Right cardiac atrium (tissue), 5 donors: ENCODE data around the gene AK5. TPM values are rescaled to one million over a fixed set of nuclear protein-coding genes. Genes with fewer than 3 reads are reported as not detected.
A peak's percentile ranks its signal among the peaks of the same experiment; 100 is the strongest.

Experiments used
- ATAC-seq, 2 donors: fragments of 200-7000 bp; cut with Tn5 transposase; one replicate each; pipeline versions ENCODE4 v1.8.0 to v1.9.1; 2020; ENCODE audit warnings: moderate library complexity in 2 of 2, mild to moderate bottlenecking in 1 of 2
- DNase-seq, 3 donors: peaks; one replicate each; pipeline ENCODE4 v3.0.0-alpha.2; 2020
- H3K27ac ChIP-seq: one replicate; pipeline ENCODE4 v1.5.1; 2013; ENCODE audit warnings: mild to moderate bottlenecking, low read length, control low read depth, moderate library complexity
- H3K27me3 ChIP-seq: one replicate; pipeline ENCODE4 v1.6.1; 2013; ENCODE audit not compliant: control insufficient read depth, insufficient read depth
- H3K4me1 ChIP-seq: one replicate; pipeline ENCODE4 v1.6.1; 2013; ENCODE audit warnings: low read length; ENCODE audit not compliant: control insufficient read depth, insufficient read depth
- H3K4me3 ChIP-seq: one replicate; pipeline ENCODE4 v1.5.1; 2013; ENCODE audit warnings: low read length, control low read depth
- H3K9me3 ChIP-seq: one replicate; pipeline ENCODE4 v1.6.1; 2013; ENCODE audit warnings: low read length; ENCODE audit not compliant: control insufficient read depth
- WGBS: extraction: QIAGEN DNeasy Blood & Tissue Kit; methylation state at CpG from one replicate; pipeline ENCODE4 v1.1.7; 2013; 5-methylcytosine and 5-hydroxymethylcytosine counted together
- intact Hi-C, 4 donors: fragments of 100-400 bp; cut with DNase I; formaldehyde crosslinking; loops; one replicate each; pipeline versions ENCODE4 v1.11.0 to v1.14.0; 2022 to 2023
- polyA plus RNA-seq: library from polyadenylated mRNA; stranded (reverse); fragments of 200-250 nt; gene quantifications from one replicate; pipeline ENCODE4 v1.2.3, GENCODE V29; 2013
- total RNA-seq, 4 donors: library from RNA; stranded (reverse); fragmentation: NEBNext Ultra II Directional; extraction: Animal tissue kit (Norgen Biotek cat#: 25700); gene quantifications; one replicate each; pipeline ENCODE4 v1.2.1, GENCODE V29; 2021
- donor health status: healthy with polysubstance abuse.
- donor health status: DM: no; HTN: yes; CAD: no.
- donor health status: DM: no; HTN: no; CAD: no.
- donor health status: DM: no; HTN: yes; CAD: no; lungs with severe emphysema.
- donor health status: DM: yes; HTN: yes; CAD: no.

The AK5 gene
- total and polyA plus RNA-seq, 5 donors: 0.79 to 2.8 (median 1.4) TPM

DNA sequence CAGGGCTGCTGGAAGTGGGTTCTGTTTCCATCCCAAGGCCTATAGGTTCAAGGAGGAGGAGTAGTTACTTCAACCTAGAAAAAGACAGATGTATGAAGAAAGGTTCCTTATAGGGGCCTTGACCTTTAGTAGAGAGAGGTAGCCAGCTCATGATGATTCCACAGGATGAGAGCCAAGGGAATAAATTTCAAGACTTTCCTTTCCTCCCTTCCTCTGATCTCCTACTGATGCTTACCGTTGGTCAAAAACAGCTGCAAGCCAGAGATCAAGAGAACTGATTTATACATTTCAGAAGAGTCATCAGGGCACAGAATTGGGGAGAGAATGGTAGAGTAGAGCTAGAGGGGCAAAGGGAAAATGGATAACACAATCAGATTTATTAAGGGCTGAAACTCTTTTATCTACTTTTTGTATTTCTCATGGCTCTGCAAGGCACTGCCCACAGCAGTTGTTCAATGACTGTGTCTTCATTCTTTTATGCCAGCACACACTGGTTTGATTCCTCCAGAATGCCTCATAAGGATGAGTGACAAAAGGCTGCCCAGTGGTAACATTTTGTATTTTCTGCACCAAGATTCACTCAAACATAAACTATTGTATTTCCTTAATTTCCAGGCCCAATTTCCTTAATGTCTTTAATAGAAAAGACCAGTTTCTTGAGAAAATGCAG lies 37.4 kb downstream of the AK5 start:
- H3K4me3 ChIP-seq: no peak overlapping the region
- DNase-seq: no peak
- H3K4me1 ChIP-seq: no peaks in the 10 kb centered on the region
- no peaks in the 10 kb centered on the region for H3K27me3 ChIP-seq
- no peaks in the 10 kb centered on the region for H3K9me3 ChIP-seq
- H3K27ac ChIP-seq: no peak overlapping the region
- WGBS: 36% methylated on average over 1 of the region's 1 CpG
- ATAC-seq: no peak
- intact Hi-C loops: no loop called here

DNA sequence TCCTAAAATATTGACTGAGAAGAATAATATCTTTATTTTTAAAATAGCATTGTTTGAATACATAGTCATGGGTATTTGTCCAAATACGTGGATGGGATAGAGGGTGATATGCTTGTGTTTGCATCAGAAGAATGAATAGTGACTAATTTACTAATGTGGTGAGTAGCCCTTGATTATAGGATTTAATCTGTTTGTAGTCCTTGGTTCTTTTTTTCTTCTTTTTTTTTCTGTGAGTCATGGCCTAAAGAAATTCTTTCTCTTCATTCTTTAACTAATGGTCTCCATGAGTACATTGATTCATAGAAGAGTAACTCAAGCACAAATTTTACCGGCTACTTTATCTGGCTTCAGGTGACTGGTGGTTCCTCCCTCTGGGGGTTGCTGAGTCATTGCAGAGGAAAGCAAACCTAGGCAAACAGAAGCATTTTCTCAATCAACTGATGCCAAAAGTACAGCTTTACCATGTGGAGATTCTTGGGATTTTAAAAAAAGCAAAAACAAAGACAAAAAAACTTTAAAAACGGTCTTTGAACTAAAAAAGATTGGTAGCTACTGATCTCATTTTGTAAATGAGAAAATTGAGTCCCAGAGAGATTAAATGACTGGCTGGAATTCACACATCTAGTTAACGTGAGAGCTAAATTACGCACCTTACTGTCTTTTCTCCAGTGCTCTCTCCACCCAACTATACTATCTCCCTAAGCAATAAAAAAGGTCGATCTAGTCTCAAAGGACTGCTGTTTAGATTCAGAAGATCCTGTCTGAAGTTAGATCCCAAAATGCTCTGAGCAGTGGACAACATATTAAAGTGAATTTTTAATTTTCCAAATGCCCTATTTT lies 40.5 kb downstream of the AK5 start:
- 60% methylated on average over 6 of the region's 6 CpGs for WGBS
- no peak overlapping the region for H3K27ac ChIP-seq
- H3K27me3 ChIP-seq: no peaks in the 10 kb centered on the region
- intact Hi-C loops: no loop called here
- no peaks in the 10 kb centered on the region for H3K4me1 ChIP-seq
- no peaks in the 10 kb centered on the region for H3K9me3 ChIP-seq
- H3K4me3 ChIP-seq: no peak overlapping the region
- DNase-seq (no peak), ATAC-seq (no peak)

DNA sequence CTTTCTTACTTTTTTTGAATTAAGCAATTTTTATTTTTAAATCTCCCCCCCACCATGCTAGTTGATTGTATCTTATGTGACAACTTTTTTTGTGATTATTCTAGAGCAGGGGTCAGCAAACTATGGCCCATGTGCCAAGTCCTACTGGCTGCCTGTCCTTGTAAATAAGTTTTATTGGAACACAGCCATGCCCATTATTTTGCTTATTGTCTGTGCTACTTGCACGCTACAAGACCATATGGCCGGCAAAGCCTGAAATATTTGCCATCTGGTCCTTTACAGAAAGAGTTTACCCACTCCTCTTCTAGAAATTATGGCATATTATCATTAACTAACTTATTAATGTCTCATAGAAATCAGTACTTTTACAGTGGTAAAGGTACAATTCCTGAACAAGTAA lies 51.7 kb downstream of the AK5 start:
- no peaks in the 10 kb centered on the region for H3K9me3 ChIP-seq
- no peaks in the 10 kb centered on the region for H3K27me3 ChIP-seq
- no peak overlapping the region for H3K4me3 ChIP-seq
- H3K4me1 ChIP-seq: no peaks in the 10 kb centered on the region
- no peak overlapping the region for H3K27ac ChIP-seq
- no peak for ATAC-seq
- 89% methylated on average over 2 of the region's 2 CpGs for WGBS
- DNase-seq: no peak
- intact Hi-C loops: no loop called here

DNA sequence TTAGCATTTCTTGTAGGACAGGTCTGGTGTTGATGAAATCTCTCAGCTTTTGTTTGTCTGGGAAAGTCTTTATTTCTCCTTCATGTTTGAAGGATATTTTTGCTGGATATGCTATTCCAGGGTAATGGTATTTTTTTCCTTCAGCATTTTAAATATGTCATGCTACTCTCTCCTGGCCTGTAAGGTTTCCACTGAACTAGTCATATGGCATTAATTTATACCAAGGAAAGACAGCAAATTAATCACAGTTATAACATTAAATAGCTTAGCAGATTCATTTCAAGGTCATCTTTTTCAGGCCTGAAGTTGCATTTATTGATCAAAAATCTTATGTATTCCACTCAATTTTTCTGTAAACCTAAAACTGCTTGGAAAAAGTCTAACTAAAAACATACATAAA lies 54.9 kb downstream of the AK5 start:
- DNase-seq: no peak
- Histone ChIP-seq H3K9me3 (no peaks in the 10 kb centered on the region), H3K27me3 (no peaks in the 10 kb centered on the region), H3K27ac (no peak overlapping the region), H3K4me3 (no peak overlapping the region), H3K4me1 (no peaks in the 10 kb centered on the region)
- intact Hi-C loops: no loop called here
- no peak for ATAC-seq

DNA sequence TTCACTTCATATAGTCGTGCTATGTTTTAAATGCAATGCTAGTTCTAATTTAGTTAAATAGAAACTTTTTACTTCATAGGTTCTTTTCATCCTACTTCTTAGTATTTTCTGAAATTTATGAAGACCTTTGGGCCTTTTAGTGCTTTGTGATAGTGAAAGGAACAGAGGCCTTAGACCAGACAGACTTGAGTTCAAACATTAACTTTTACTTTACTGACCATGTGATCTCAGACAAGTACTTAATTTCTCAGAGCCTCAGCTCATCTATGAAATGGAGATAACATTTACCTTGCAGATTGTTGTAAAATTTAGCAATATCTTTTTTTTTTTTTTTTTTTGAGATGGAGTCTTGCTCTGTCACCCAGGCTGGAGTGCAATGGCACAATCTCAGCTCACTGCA lies 57.5 kb downstream of the AK5 start:
- intact Hi-C loops: no loop called here
- ATAC-seq (no peak), DNase-seq (no peak)
- Histone ChIP-seq H3K4me1 (no peaks in the 10 kb centered on the region), H3K27me3 (no peaks in the 10 kb centered on the region), H3K4me3 (no peak overlapping the region), H3K27ac (no peak overlapping the region), H3K9me3 (no peaks in the 10 kb centered on the region)
- 91% methylated on average over 1 of the region's 1 CpG for WGBS

DNA sequence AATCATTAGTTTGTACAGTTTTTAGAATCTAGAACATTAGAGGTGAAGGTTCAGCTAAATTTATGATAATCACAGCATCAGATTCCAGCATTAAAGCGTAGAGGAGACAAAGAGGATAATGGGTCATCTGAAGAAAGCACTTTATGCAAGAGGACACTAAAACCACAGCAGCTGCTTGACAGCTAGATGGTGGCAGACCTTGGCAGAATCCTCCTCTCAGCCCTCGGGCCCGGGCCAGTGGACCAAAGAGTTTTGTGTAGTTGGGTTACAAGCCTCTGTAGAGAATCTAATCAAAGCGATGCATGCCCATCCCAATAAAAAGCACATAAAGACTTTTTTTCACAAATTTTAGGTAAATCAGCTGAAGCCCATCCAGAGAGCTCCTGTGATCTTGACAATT lies 59.4 kb downstream of the AK5 start:
- Histone ChIP-seq H3K27ac (no peak overlapping the region), H3K4me3 (no peak overlapping the region), H3K9me3 (no peaks in the 10 kb centered on the region), H3K27me3 (no peaks in the 10 kb centered on the region), H3K4me1 (no peaks in the 10 kb centered on the region)
- intact Hi-C loops: no loop called here
- DNase-seq: no peak
- ATAC-seq: no peak
- WGBS: 90% methylated on average over 4 of the region's 4 CpGs

DNA sequence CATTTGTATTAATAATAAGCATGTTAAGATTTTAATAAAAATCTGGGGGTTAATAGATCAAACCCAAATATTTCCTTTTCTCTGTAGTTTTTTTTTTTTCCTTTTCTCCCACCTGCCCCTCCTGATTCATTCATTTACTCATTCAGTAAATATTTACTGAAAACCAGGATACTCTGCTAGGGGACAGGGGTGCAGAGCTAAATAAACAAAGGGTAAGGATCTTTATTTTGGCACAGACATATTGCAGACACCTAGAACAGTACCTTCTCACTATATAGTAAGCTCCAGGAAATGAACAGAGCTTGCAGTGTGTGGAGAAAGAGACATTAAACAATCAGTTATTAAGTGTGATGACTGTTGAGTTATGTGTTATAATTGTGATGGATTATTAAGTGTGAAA lies 60.9 kb downstream of the AK5 start:
- no peaks in the 10 kb centered on the region for H3K9me3 ChIP-seq
- H3K27me3 ChIP-seq: no peaks in the 10 kb centered on the region
- DNase-seq: no peak
- no peak overlapping the region for H3K4me3 ChIP-seq
- ATAC-seq: no peak
- intact Hi-C loops: no loop called here
- no peak overlapping the region for H3K27ac ChIP-seq
- no peaks in the 10 kb centered on the region for H3K4me1 ChIP-seq

DNA sequence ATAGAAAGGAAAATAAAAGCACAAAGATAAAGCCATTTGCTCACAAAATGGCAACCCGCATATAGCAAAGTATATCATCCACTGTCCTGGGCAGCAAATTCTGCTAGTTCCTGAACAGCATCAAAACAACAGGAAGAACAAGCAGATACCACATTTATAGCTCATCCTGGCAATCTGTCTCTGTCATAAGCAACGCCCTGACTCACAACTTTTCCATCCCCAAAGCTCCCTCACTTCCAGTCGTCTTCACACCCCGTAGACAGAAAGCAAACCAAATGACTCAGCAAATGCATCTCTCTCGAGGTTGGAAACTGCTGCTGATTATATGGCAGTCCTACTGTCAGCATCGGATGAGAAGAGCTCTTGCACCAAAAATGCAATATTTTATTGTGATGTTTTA lies 65.8 kb downstream of the AK5 start:
- Histone ChIP-seq H3K4me1 (no peaks in the 10 kb centered on the region), H3K4me3 (no peak overlapping the region), H3K9me3 (no peaks in the 10 kb centered on the region), H3K27me3 (no peaks in the 10 kb centered on the region), H3K27ac (no peak overlapping the region)
- DNase-seq (no peak), ATAC-seq (peak in 1 of 2 donors; percentile 20)
- WGBS: 42% methylated on average over 6 of the region's 6 CpGs
- intact Hi-C loops: no loop called here

DNA sequence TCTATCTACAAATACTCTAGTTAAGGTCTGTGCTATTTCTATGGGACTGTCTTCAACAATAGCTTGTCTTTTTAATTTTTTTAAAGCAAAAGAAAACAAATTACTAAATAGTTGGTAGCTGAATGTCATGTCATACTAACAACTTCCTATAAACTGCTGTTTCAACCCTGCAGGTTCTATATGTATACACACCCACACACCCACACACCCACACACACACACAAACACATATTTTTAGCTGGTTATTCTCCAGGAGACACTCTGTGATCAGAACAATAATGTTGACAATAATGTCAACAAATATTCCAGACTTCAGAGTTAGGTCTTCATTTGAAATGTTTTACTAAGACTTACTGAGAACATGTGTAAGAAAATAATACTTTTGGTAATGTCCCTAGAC lies 66.7 kb downstream of the AK5 start:
- H3K9me3 ChIP-seq: no peaks in the 10 kb centered on the region
- H3K27ac ChIP-seq: no peak overlapping the region
- intact Hi-C loops: no loop called here
- no peaks in the 10 kb centered on the region for H3K27me3 ChIP-seq
- no peaks in the 10 kb centered on the region for H3K4me1 ChIP-seq
- DNase-seq (no peak), ATAC-seq (no peak)
- H3K4me3 ChIP-seq: no peak overlapping the region

DNA sequence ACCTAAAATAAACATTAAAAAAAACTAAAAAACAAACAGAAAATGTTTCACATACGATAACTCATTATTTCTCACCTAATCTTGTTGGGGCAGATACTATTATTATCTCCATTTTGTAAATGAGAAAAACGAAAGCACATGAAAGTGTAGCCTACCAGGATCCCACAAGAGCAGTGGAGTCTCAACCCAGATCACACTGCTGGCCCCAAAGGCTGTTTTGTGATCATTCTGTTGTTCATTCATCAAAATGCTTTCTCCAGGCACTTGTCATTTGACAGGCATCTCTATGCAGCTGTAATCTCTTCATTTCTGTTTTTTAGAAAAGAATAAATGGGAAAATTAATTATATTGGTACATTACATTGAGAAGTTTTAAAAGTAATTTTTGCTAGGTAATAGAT lies 67.5 kb downstream of the AK5 start:
- WGBS: 74% methylated on average over 2 of the region's 2 CpGs
- H3K27me3 ChIP-seq: no peaks in the 10 kb centered on the region
- intact Hi-C loops: no loop called here
- DNase-seq (no peak), ATAC-seq (no peak)
- H3K4me3 ChIP-seq: no peak overlapping the region
- no peaks in the 10 kb centered on the region for H3K4me1 ChIP-seq
- H3K27ac ChIP-seq: no peak overlapping the region
- no peaks in the 10 kb centered on the region for H3K9me3 ChIP-seq

DNA sequence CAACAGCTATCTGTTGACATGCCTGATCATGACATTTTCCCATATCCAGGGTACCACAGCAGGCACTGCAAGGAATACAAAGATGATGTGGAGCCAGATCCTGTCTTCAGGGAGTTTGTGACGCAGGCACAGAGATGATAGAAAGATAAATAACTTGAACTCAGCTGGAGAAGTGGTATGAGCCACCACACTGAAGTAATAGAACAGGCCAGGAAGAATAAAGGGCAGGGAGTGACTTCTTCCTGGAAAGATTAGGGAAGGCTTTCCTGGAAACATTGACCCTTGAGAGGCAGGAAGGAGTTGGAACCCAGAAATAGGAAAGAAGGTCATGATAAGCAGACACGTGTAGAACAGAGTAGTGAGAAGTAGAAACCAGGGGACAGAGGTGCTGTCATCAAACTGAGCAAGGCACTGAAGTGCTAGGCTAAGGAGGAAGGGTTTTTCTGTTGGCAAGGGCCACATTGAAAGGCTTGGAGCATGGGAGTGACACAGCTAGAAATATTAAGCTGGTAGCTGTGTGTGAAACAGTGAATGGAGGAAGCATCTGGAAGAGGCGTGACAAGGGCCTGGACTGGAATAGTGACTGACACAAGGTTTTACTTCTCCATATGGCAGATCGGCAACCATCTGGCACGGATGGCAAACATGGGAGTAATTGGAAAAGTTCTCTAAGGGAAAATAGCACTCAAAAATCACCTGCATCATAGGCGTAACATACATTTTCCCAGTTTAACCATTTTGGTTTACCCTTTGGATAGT lies 68.4 kb downstream of the AK5 start:
- no peaks in the 10 kb centered on the region for H3K9me3 ChIP-seq
- ATAC-seq (no peak), DNase-seq (no peak)
- H3K27ac ChIP-seq: no peak overlapping the region
- H3K4me1 ChIP-seq: no peaks in the 10 kb centered on the region
- intact Hi-C loops: no loop called here
- no peaks in the 10 kb centered on the region for H3K27me3 ChIP-seq
- 70% methylated on average over 6 of the region's 6 CpGs for whole genome bisulfite sequencing
- H3K4me3 ChIP-seq: no peak overlapping the region
